SH-SY5Y (cell line): ENCODE measurements around the gene RASD1.

Experiments
- GATA2 ChIP-seq: IDR thresholded peaks from 2 replicates; pipeline ENCODE4 v1.6.1; 2011; ENCODE audit warnings: mild to moderate bottlenecking, low read depth, low read length
- GATA3 ChIP-seq: IDR thresholded peaks from 2 replicates; pipeline ENCODE4 v1.6.1; 2011; ENCODE audit warnings: low read depth, mild to moderate bottlenecking, low read length, moderate library complexity

- TF ChIP-seq GATA2 (no peak), GATA3 (no peak)
These were observed 31.3 kb upstream of the RASD1 start for GRCh38 chr17:17527534-17527933.
